Right cardiac atrium (tissue), 5 donors: ENCODE results near the gene GLIPR1. TPM values are rescaled to one million over a fixed set of nuclear protein-coding genes. Genes with fewer than 3 reads are reported as not detected.
"Not testable (repeated sequence)": the region's sequence is repeated elsewhere in the genome, so short reads cannot be mapped to it uniquely, and the experiment has no call there.

Source experiments
- ATAC-seq, 2 donors: fragments of 200-7000 bp; cut with Tn5 transposase; one replicate each; pipeline versions ENCODE4 v1.8.0 to v1.9.1; 2020; ENCODE audit warnings: moderate library complexity in 2 of 2, mild to moderate bottlenecking in 1 of 2
- DNase-seq, 3 donors: peaks; one replicate each; pipeline ENCODE4 v3.0.0-alpha.2; 2020
- H3K27ac ChIP-seq: one replicate; pipeline ENCODE4 v1.5.1; 2013; ENCODE audit warnings: mild to moderate bottlenecking, low read length, control low read depth, moderate library complexity
- H3K27me3 ChIP-seq: one replicate; pipeline ENCODE4 v1.6.1; 2013; ENCODE audit not compliant: control insufficient read depth, insufficient read depth
- H3K4me1 ChIP-seq: one replicate; pipeline ENCODE4 v1.6.1; 2013; ENCODE audit warnings: low read length; ENCODE audit not compliant: control insufficient read depth, insufficient read depth
- H3K4me3 ChIP-seq: one replicate; pipeline ENCODE4 v1.5.1; 2013; ENCODE audit warnings: low read length, control low read depth
- H3K9me3 ChIP-seq: one replicate; pipeline ENCODE4 v1.6.1; 2013; ENCODE audit warnings: low read length; ENCODE audit not compliant: control insufficient read depth
- WGBS: extraction: QIAGEN DNeasy Blood & Tissue Kit; methylation state at CpG from one replicate; pipeline ENCODE4 v1.1.7; 2013; 5-methylcytosine and 5-hydroxymethylcytosine counted together
- intact Hi-C, 4 donors: fragments of 100-400 bp; cut with DNase I; formaldehyde crosslinking; loops; one replicate each; pipeline versions ENCODE4 v1.11.0 to v1.14.0; 2022 to 2023
- polyA plus RNA-seq: library from polyadenylated mRNA; stranded (reverse); fragments of 200-250 nt; gene quantifications from one replicate; pipeline ENCODE4 v1.2.3, GENCODE V29; 2013
- total RNA-seq, 4 donors: library from RNA; stranded (reverse); fragmentation: NEBNext Ultra II Directional; extraction: Animal tissue kit (Norgen Biotek cat#: 25700); gene quantifications; one replicate each; pipeline ENCODE4 v1.2.1, GENCODE V29; 2021
- donor health status: healthy with polysubstance abuse.
- donor health status: DM: no; HTN: yes; CAD: no.
- donor health status: DM: no; HTN: no; CAD: no.
- donor health status: DM: no; HTN: yes; CAD: no; lungs with severe emphysema.
- donor health status: DM: yes; HTN: yes; CAD: no.

GLIPR1 gene
- total and polyA plus RNA-seq, 5 donors = 2.7 to 23.5 (median 15.9) TPM

DNA sequence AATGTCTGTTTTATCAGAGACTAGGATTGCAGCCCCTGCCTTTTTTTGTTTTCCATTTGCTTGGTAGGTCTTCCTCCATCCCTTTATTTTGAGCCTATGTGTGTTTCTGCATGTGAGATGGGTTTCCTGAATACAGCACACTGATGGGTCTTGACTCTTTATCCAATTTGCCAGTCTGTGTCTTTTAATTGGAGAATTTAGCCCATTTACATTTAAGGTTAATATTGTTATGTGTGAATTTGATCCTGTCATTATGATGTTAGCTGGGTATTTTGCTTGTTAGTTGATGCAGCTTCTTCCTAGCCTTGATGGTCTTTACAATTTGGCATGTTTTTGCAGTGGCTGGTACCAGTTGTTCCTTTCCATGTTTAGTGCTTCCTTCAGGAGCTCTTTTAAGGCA lies 40.7 kb downstream of the GLIPR1 start:
- not testable (repeated sequence) for ATAC-seq, H3K9me3 ChIP-seq, H3K27me3 ChIP-seq, DNase-seq, H3K27ac ChIP-seq, H3K4me1 ChIP-seq, H3K4me3 ChIP-seq
- intact Hi-C loops = loop anchor here in 2 of 4 donors (10.0 kb wide), 1 partner anchor 514 kb away; the partner anchor contains the start of gene PHLDA1 (in 2 of the 2)

DNA sequence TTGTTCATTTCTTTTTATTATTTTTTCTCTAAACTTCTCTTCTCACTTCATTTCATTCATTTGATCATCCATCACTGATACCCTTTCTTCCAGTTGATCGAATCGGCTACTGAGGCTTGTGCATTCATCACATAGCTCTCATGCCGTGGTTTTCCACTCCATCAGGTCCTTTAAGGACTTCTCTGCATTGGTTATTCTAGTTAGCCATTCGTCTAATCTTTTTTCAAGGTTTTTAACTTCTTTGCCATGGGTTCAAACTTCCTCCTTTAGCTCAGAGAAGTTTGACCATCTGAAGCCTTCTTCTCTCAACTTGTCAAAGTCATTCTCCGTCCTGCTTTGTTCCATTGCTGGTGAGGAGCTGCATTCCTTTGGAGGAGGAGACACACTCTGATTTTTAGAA lies 41.6 kb downstream of the GLIPR1 start:
- H3K4me3 ChIP-seq, H3K4me1 ChIP-seq, H3K9me3 ChIP-seq, ATAC-seq, DNase-seq, H3K27me3 ChIP-seq, H3K27ac ChIP-seq: not testable (repeated sequence)
- 90% methylated on average over 5 of the region's 5 CpGs for WGBS
- intact Hi-C loops = loop anchor here in 2 of 4 donors (10.0 kb wide), 1 partner anchor 513 kb away; the partner anchor contains the start of gene PHLDA1 (in 2 of the 2)

DNA sequence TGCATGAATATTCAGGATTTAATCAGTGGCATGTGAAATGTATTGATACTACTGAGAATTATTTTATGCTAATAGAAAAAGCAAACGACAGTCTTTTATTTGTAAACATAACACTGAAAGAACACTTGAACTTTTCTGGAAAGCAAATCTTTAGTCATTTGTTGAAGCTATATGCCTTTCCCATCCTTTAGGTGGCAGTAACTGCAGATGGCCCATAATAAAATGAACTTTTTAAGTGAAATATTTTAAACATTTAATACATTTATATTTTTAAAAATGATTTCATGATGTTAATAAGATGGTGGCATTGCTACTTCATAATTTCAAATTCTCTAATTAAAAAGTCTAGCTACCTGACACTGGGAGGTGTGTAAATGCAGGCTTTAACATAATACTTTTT lies 44.7 kb downstream of the GLIPR1 start:
- ATAC-seq (no peak), DNase-seq (no peak)
- intact Hi-C loops = loop anchor here in 3 of 4 donors (5.0 to 10.0 kb wide), 2 partner anchors 507 to 510 kb away; partner anchors contain the start of gene PHLDA1 (in 3 of the 3)

DNA sequence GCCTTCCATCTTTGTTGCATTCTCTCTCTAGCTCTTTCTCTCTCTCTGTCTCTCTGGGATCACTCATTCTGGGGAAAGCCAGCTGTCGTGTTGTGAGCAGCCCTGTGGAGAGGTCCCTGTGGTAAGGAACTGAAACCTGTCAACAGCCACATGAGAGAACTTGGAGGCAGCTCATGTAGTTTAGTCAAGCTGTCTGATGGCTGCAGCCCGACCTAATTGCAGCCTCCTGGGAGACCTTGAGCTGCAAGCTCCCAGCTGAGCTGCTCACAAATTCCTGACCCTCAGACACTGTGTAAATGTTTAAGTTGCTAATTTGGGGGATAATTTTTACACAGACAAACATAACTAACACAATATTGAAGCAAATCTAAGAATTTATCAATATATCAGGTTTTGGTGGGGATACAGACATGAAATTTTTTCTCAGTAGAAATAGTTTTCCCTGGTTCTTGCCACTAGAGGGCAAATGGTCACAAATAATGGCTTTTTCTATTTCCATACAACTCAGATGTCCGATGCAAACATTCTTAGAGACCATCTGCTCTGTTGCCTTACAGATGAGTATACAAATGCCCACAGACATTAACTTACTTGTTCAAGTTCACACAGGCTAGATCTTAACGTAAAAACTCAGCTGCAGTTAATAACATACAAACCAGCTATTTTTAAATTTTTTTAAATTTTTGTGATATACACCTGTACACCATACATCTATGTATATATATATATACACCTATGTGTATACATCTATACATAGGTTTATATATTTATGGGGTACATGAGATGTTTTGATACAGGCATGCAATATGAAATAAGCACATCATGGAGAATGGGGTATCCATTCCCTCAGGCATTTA lies 46.3 kb downstream of the GLIPR1 start:
- no peak for DNase-seq
- intact Hi-C loops = loop anchor here in 3 of 4 donors (5.0 to 10.0 kb wide), 2 partner anchors 505 to 508 kb away; partner anchors contain the start of gene PHLDA1 (in 3 of the 3)
- WGBS = 18% methylated on average over 4 of the region's 4 CpGs

More for the DNA sequence above, 44.7 kb downstream of the GLIPR1 start:
- Histone ChIP-seq H3K4me3 (no peak overlapping the region), H3K9me3 (no peaks in the 10 kb centered on the region), H3K27me3 (no peaks in the 10 kb centered on the region), H3K27ac (no peak overlapping the region), H3K4me1 (no peaks in the 10 kb centered on the region)
- 39% methylated on average over 1 of the region's 1 CpG for WGBS

DNA sequence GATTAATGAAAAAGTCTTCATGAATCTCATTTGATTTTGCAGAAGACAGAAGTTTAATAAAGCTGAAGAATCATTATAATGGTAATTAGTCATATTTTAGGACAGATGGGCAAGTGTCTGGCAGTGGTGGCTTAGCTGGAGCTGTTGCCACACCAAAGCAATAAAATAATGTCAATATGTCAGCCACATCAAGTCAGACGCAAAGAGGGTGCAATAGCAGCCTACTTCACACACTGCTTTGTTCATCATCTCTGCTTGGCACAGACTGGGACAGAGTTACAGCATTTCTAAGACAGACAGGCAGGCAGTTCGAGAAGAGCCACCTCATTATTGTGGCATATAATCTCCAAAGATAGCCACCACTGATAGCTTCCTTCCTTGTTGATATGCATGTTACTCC lies 47.7 kb downstream of the GLIPR1 start:
- H3K27ac ChIP-seq = no peak overlapping the region
- no peaks in the 10 kb centered on the region for H3K9me3 ChIP-seq
- 71% methylated on average over 2 of the region's 2 CpGs for WGBS
- no peaks in the 10 kb centered on the region for H3K4me1 ChIP-seq
- intact Hi-C loops = loop anchor here in 3 of 4 donors (5.0 to 10.0 kb wide), 2 partner anchors 504 to 507 kb away; partner anchors contain the start of gene PHLDA1 (in 3 of the 3)
- no peak overlapping the region for H3K4me3 ChIP-seq
- no peaks in the 10 kb centered on the region for H3K27me3 ChIP-seq
- DNase-seq (no peak), ATAC-seq (no peak)

More for the DNA sequence above, 46.3 kb downstream of the GLIPR1 start:
- no peak for ATAC-seq
- Histone ChIP-seq H3K27ac (no peak overlapping the region), H3K4me3 (no peak overlapping the region), H3K4me1 (no peaks in the 10 kb centered on the region), H3K9me3 (no peaks in the 10 kb centered on the region), H3K27me3 (no peaks in the 10 kb centered on the region)

DNA sequence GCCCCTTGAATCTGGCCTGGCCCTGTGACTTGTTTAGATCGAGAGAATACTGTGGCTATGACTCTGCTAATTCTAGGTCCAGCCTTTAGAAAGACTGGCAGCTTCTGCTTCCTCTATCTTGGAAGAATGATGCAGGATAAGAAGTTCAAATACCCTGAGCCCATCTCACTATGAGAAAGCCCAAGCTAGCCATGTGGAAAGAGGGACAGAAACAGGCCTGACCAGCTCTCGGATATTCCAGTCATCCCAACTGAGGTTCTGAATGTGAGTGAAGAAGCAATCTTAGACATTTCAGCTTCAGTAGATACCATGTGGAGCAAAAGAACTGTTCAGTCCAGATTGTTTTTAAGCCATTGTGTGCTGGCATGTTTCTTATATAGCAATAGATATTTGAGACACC lies 48.1 kb downstream of the GLIPR1 start:
- no peak for ATAC-seq
- no peaks in the 10 kb centered on the region for H3K4me1 ChIP-seq
- H3K9me3 ChIP-seq = no peaks in the 10 kb centered on the region
- intact Hi-C loops = loop anchor here in 3 of 4 donors (5.0 to 10.0 kb wide), 2 partner anchors 504 to 506 kb away; partner anchors contain the start of gene PHLDA1 (in 3 of the 3)
- no peak overlapping the region for H3K4me3 ChIP-seq
- DNase-seq = no peak
- no peak overlapping the region for H3K27ac ChIP-seq
- 75% methylated on average over 2 of the region's 2 CpGs for WGBS
- no peaks in the 10 kb centered on the region for H3K27me3 ChIP-seq

DNA sequence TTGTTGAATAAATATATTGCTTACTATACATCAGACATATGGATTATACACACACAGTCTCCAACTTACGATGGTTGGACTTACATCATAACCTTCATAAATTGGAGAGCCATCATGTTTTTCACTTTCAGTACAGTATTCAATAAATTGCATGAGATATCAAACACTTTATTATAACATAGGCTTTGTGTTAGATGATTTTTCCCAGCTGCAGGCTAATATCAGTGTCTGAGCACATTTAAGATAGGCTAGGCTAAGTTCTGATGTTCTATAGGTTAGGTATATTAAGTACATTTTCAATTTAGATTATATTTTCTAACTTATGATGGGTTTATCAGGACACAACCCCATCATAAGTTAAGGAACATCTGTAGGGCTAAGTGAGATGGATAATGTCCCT lies 48.8 kb downstream of the GLIPR1 start:
- WGBS = 89% methylated on average over 1 of the region's 1 CpG
- Histone ChIP-seq H3K9me3 (no peaks in the 10 kb centered on the region), H3K4me1 (no peaks in the 10 kb centered on the region), H3K27me3 (no peaks in the 10 kb centered on the region), H3K4me3 (no peak overlapping the region), H3K27ac (no peak overlapping the region)
- intact Hi-C loops = loop anchor here in 3 of 4 donors (5.0 to 10.0 kb wide), 2 partner anchors 503 to 505 kb away; partner anchors contain the start of gene PHLDA1 (in 3 of the 3)
- no peak for ATAC-seq
- no peak for DNase-seq

DNA sequence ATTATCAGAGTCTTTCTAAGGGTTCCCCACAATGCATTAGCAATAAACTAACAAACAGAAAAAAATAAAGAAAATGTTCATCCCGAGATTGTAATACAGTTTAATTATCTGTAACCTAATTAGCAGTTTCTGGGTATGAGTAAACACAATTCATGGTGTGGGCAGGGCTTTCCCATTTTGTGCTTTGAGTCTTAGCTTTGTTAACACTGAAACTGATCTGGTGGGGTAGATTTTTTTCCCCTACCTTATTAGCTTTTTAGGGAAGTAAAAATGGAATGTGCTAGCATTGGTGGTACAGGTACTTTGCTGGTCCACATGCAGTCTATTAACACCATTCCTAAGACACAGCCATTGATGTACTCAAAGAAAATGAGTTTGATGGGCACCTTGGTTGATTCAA lies 49.3 kb downstream of the GLIPR1 start:
- Histone ChIP-seq H3K4me3 (no peak overlapping the region), H3K27ac (no peak overlapping the region), H3K9me3 (no peaks in the 10 kb centered on the region), H3K27me3 (no peaks in the 10 kb centered on the region), H3K4me1 (no peaks in the 10 kb centered on the region)
- ATAC-seq (no peak), DNase-seq (no peak)
- WGBS = 63% methylated on average over 1 of the region's 1 CpG
- intact Hi-C loops = loop anchor here in 3 of 4 donors (5.0 to 10.0 kb wide), 2 partner anchors 502 to 505 kb away; partner anchors contain the start of gene PHLDA1 (in 3 of the 3)

DNA sequence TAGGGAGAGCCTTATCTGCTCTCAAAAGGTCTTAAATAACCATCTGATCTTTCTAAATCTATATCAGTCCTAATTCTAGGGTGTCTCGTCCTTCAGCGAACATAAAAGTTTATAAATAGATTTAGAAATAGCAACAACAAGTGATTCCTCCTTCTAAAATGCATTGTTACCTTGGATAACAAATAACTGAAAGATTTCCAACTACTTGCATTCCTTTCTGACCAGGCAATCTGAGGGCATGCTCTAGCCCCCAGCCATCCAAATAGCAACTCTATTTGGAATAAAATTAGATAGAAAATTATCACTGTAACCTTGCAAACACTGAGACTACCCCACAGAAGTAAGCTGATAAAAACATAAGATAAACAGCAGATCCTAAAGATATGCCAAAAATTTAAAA lies 52.7 kb downstream of the GLIPR1 start:
- intact Hi-C loops = no loop called here
- Histone ChIP-seq H3K27ac (no peak overlapping the region), H3K9me3 (no peaks in the 10 kb centered on the region), H3K4me3 (no peak overlapping the region), H3K4me1 (no peaks in the 10 kb centered on the region), H3K27me3 (no peaks in the 10 kb centered on the region)
- no peak for ATAC-seq
- WGBS = 63% methylated on average over 2 of the region's 2 CpGs
- DNase-seq = no peak

DNA sequence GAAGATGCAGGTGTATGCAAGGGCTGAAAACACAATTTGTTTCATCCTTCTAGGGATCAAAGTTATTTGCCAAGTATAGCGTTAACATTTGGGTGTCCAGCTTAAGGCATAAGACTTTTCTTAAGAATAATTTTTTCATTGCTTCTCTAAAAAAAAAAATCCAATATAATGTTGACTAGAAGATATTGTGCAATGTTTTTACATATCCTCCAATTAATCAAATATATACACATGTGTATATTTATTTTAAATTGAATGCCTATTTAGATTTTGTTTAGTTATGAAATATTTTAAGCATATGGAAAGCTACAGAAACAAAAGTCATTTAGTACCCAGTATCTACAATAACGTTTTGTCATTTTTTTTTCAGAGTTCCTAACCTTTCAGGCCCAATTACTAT lies 59.3 kb downstream of the GLIPR1 start:
- no peak overlapping the region for H3K4me3 ChIP-seq
- no peaks in the 10 kb centered on the region for H3K9me3 ChIP-seq
- H3K4me1 ChIP-seq = no peaks in the 10 kb centered on the region
- WGBS = 75% methylated on average over 2 of the region's 2 CpGs
- no peak overlapping the region for H3K27ac ChIP-seq
- ATAC-seq = no peak
- DNase-seq = no peak
- no peaks in the 10 kb centered on the region for H3K27me3 ChIP-seq
- intact Hi-C loops = no loop called here

DNA sequence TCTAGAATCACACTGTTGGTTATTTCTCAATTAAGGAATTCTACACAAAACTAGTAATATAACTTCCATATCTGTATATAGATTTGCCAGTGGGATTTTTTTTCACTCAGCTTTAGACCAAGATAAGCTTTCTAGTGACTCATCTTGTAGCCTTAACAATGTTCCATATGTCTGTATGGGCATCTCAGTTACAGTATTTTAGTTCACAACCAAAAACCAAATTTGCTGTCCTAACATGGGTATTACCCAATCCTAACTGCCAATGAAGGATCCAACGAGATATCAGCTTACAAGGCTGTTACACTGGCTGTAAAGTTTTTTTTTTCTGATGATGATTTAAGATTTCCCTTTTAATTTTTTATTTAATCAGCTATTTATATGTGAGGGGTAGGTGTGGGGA lies 62.4 kb downstream of the GLIPR1 start:
- no peak for DNase-seq
- Histone ChIP-seq H3K9me3 (no peaks in the 10 kb centered on the region), H3K4me1 (no peaks in the 10 kb centered on the region), H3K4me3 (no peak overlapping the region), H3K27me3 (no peaks in the 10 kb centered on the region), H3K27ac (no peak overlapping the region)
- intact Hi-C loops = no loop called here
- no peak for ATAC-seq
- 79% methylated on average over 1 of the region's 1 CpG for WGBS
